Thyroid gland (tissue), 4 donors: ENCODE data around the gene RXFP4. TPM values are rescaled to one million over a fixed set of nuclear protein-coding genes. Genes with fewer than 3 reads are reported as not detected.
"Not testable (repeated sequence)": the region's sequence is repeated elsewhere in the genome, so short reads cannot be mapped to it uniquely, and the experiment has no call there.

Source experiments
- DNase-seq, 2 donors: peaks; one replicate each; pipeline ENCODE4 v3.0.0-alpha.2; 2019
- H3K27ac ChIP-seq, 3 donors: fragments of 200-600 bp; sonication (generic); 1 replicate in 2 of 3; 2 replicates in 1 of 3; pipeline ENCODE4 v1.5.1; 2016 to 2019; ENCODE audit warnings: mild to moderate bottlenecking in 1 of 3, moderate library complexity in 1 of 3
- H3K27me3 ChIP-seq: fragments of 200-600 bp; sonication (generic); one replicate; pipeline ENCODE4 v1.5.1; 2019
- H3K36me3 ChIP-seq, 2 donors: fragments of 200-600 bp; sonication (generic); one replicate each; pipeline ENCODE4 v1.5.1; 2016 to 2019
- H3K4me1 ChIP-seq, 2 donors: fragments of 200-600 bp; sonication (generic); one replicate each; pipeline ENCODE4 v1.5.1; 2017 to 2019
- H3K4me3 ChIP-seq, 3 donors: fragments of 200-600 bp; sonication (generic); replicated peaks in 1 of 3; 1 replicate in 2 of 3; 2 replicates in 1 of 3; pipeline ENCODE4 v1.5.1; 2016; ENCODE audit warnings: mild to moderate bottlenecking in 1 of 3
- H3K9me3 ChIP-seq: fragments of 200-600 bp; sonication (generic); one replicate; pipeline ENCODE4 v1.5.1; 2017
- POLR2A ChIP-seq, 2 donors: fragments of 450-650 bp; IDR thresholded peaks; one replicate each; pipeline ENCODE4 v1.6.1; 2017; ENCODE audit warnings: antibody characterized with exemption in 2 of 2, mild to moderate bottlenecking in 2 of 2, moderate library complexity in 1 of 2
- WGBS, 2 donors: methylation state at CpG; one replicate each; pipeline ENCODE4 v1.1.5; 2017; 5-methylcytosine and 5-hydroxymethylcytosine counted together
- intact Hi-C: fragments of 100-400 bp; cut with DNase I; formaldehyde crosslinking; loops from one replicate; pipeline ENCODE4 v1.15.1; 2023
- microRNA-seq: library from miRNA; unstranded; fragments of <30 nt; microRNA quantifications from one replicate; pipeline ENCODE4, GENCODE V29; 2016
- small RNA-seq: library from RNA; depleted of rRNA; stranded (forward); fragments of <200 nt; gene quantifications from one replicate; pipeline ENCODE3, GENCODE V24; 2016
- total RNA-seq, 4 donors: library from RNA; depleted of rRNA; stranded (reverse); fragments of >200 nt; gene quantifications; one replicate each; pipeline ENCODE4 v1.2.3, GENCODE V29; 2016
- TF ChIP-seq, protein P1 (sequence below), 6 experiments: fragments of 200-600 bp in 3 of 6; fragments of 450-650 bp in 3 of 6; sonication (generic) in 3 of 6; IDR thresholded peaks; one replicate each; pipeline ENCODE4 v1.5.1; 2016 to 2019; ENCODE audit warnings: antibody characterized with exemption in 6 of 6, mild to moderate bottlenecking in 2 of 6, inconsistent platforms in 1 of 6, moderate library complexity in 1 of 6

RXFP4 gene
- total RNA-seq, 4 donors from 2014 or later = not detected

DNA sequence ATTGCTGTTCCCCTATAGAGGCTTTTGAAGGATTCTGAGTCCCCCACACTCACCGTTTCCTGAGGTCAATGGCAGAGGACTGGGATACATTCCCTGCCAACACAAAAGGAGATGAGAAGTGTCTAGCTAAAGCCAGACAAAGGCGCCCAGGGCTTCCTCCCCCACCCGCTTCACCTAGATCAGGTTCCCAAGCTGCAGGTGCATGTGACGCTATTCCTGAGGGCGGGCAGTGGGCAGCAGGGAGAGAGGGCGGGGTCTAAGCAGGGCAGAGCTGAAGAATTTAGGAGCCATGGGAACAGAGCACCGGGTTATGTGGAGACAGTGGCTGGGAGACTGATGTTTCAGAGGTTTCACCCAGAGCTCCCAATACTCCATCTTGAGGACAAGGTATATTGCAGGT lies 42.9 kb downstream of the RXFP4 start:
- Histone ChIP-seq H3K27ac (no peak overlapping the region), H3K4me3 (no peak overlapping the region), H3K9me3 (no peaks in the 10 kb centered on the region), H3K36me3 (no peaks in the 10 kb centered on the region), H3K4me1 (peaks cover 25 to 50% of the 10 kb centered on the region in 2 donors), H3K27me3 (no peaks in the 10 kb centered on the region)
- no peak for DNase-seq
- WGBS, 2 donors = 79 to 82% methylated on average over 7 of the region's 7 CpGs
- TF ChIP-seq, protein P1, sequence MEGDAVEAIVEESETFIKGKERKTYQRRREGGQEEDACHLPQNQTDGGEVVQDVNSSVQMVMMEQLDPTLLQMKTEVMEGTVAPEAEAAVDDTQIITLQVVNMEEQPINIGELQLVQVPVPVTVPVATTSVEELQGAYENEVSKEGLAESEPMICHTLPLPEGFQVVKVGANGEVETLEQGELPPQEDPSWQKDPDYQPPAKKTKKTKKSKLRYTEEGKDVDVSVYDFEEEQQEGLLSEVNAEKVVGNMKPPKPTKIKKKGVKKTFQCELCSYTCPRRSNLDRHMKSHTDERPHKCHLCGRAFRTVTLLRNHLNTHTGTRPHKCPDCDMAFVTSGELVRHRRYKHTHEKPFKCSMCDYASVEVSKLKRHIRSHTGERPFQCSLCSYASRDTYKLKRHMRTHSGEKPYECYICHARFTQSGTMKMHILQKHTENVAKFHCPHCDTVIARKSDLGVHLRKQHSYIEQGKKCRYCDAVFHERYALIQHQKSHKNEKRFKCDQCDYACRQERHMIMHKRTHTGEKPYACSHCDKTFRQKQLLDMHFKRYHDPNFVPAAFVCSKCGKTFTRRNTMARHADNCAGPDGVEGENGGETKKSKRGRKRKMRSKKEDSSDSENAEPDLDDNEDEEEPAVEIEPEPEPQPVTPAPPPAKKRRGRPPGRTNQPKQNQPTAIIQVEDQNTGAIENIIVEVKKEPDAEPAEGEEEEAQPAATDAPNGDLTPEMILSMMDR (IDR thresholded peaks at IDR 0.05) = no peak
- no peak for TF ChIP-seq POLR2A (IDR thresholded peaks at IDR 0.05)
- intact Hi-C loops = no loop called here

- DNase-seq, H3K36me3 ChIP-seq, intact Hi-C loops, H3K27ac ChIP-seq, H3K27me3 ChIP-seq, H3K4me3 ChIP-seq, H3K9me3 ChIP-seq: not testable (repeated sequence)
- H3K4me1 ChIP-seq = peaks cover 17 to 46% of the 10 kb centered on the region in 2 donors
- 87% methylated on average over 11 of the region's 11 CpGs for WGBS, 2 donors
Observed at GRCh38 chr1:155984903-155985645, 43.6 kb downstream of the RXFP4 start.

GRCh38 chr1:155989242-155990004 lies 48.0 kb downstream of the RXFP4 start:
- no peaks in the 10 kb centered on the region for H3K27me3 ChIP-seq
- H3K4me3 ChIP-seq = no peak overlapping the region
- peak; percentile 64 to 66 for DNase-seq
- H3K36me3 ChIP-seq = no peaks in the 10 kb centered on the region
- peaks cover 0 to 9% of the 10 kb centered on the region in 2 donors for H3K4me1 ChIP-seq
- TF ChIP-seq, protein P1 (IDR thresholded peaks at IDR 0.05) = peak; percentile 98 to 99 (median 98)
- TF ChIP-seq POLR2A (IDR thresholded peaks at IDR 0.05) = no peak
- 33 to 38% methylated on average over 9 of the region's 9 CpGs for WGBS, 2 donors
- intact Hi-C loops = loop anchor here (2.0 kb wide), 1 partner anchor 53 kb away; no protein-coding TSS in a partner anchor
- no peaks in the 10 kb centered on the region for H3K9me3 ChIP-seq
- H3K27ac ChIP-seq = peak overlapping the region in 2 of 3 donors; percentile 15 to 30

DNA sequence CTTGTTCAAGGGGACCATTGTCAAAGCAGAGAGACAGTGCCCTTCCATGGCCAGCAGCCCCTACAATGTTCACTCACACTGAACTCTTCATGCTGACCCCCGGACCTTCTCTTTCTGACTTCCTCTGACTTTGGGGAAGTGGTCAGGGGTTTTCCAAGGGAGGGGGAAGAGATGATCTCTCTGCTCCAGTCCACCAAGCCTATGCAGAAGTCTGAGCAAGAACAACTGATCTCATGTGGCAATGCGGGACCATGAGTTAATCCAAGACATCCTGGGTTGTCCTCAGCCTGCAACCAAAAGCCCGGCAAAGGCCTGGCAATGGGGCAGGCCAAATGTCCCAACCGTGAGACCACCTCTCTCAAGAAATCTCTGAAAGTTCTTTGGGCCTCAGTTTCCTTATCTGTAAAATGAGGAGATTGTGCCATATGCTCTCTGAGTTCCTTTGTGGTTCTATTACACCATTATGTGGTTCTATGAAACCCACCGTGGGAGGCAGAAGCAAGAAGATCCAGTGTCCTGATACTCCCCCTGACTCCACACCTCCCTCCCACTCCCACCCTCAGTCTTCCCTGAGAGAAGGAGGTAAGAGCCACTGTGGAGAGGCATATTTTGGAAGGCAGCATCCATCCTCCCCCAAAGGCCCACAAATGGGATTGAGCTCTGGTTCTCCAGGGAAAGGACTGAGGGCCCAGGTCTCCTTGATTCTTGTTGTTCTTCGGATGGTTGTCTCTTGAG lies 48.7 kb downstream of the RXFP4 start:
- no peak overlapping the region for H3K4me3 ChIP-seq
- TF ChIP-seq, protein P1 (IDR thresholded peaks at IDR 0.05) = no peak
- TF ChIP-seq POLR2A (IDR thresholded peaks at IDR 0.05) = no peak
- H3K4me1 ChIP-seq = peaks cover 0 to 8% of the 10 kb centered on the region in 2 donors
- intact Hi-C loops = loop anchor here (2.0 kb wide), 1 partner anchor 53 kb away; no protein-coding TSS in a partner anchor
- no peaks in the 10 kb centered on the region for H3K27me3 ChIP-seq
- no peak for DNase-seq
- WGBS, 2 donors = 89 to 90% methylated on average over 6 of the region's 6 CpGs
- H3K9me3 ChIP-seq = no peaks in the 10 kb centered on the region
- no peak overlapping the region for H3K27ac ChIP-seq
- H3K36me3 ChIP-seq = no peaks in the 10 kb centered on the region

Small RNA genes within 50 kb of the gene (microRNA-seq; reads per million reads assigned to microRNA genes)
- not detected for gene MIR6738

Small RNA genes within 50 kb of the gene (small RNA-seq; reads per million reads assigned to genes)
- gene MIR6738 (not detected), gene RF00015 (not detected), gene SCARNA4 (not detected), gene SNORA80E (177 reads per million, percentile 97 among the genes with 10 or more reads in this experiment)

Other genes with a start within 250 kb of the RXFP4 start
- gene GON4L, start 84.4 kb upstream of the RXFP4 start, total RNA-seq = 10 to 100 TPM; 32.3 to 64.9 (median 43.6) TPM
- gene SYT11, start 82.1 kb upstream of the RXFP4 start, total RNA-seq = 1 to 10 TPM; 3.3 to 9.1 (median 3.6) TPM
- gene RIT1, start 30.3 kb upstream of the RXFP4 start, total RNA-seq = 10 to 100 TPM; 19.5 to 32.6 (median 27.4) TPM
- 100 to 1,000 TPM in 1 of 4 donors, 10 to 100 TPM in 3; 58.5 to 114 (median 60.6) TPM for gene KHDC4, start 7.2 kb upstream of the RXFP4 start, total RNA-seq
- 10 to 100 TPM; 47.4 to 80.1 (median 66.6) TPM for gene ARHGEF2, start 36.9 kb downstream of the RXFP4 start, total RNA-seq
- 100 to 1,000 TPM in 3 of 4 donors, 10 to 100 TPM in 1; 78.6 to 193 (median 130) TPM for gene SSR2, start 79.3 kb downstream of the RXFP4 start, total RNA-seq
- gene UBQLN4, start 112.2 kb downstream of the RXFP4 start, total RNA-seq = 10 to 100 TPM; 10.8 to 18.8 (median 16.9) TPM
- 10 to 100 TPM; 14.7 to 76.8 (median 41.1) TPM for gene LAMTOR2, start 113.1 kb downstream of the RXFP4 start, total RNA-seq
- gene RAB25, start 119.5 kb downstream of the RXFP4 start, total RNA-seq = 10 to 100 TPM; 65.9 to 88.0 (median 74.1) TPM
- gene MEX3A, start 140.8 kb downstream of the RXFP4 start, total RNA-seq = 1 to 10 TPM in 1 of 4 donors, under 1 TPM in 3; 0.17 to 1.8 (median 0.33) TPM
- 100 to 1,000 TPM; 235 to 412 (median 327) TPM for gene LMNA, start 173.1 kb downstream of the RXFP4 start, total RNA-seq
- 10 to 100 TPM; 21.5 to 50.8 (median 37.5) TPM for gene SEMA4A, start 211.9 kb downstream of the RXFP4 start, total RNA-seq